K562 (cell line): ENCODE results near the gene EYA2. TPM values are rescaled to one million over a fixed set of nuclear protein-coding genes. Genes with fewer than 3 reads are reported as not detected.

Source experiments
- ATAC-seq: fragments of 200-7000 bp; cut with Tn5 transposase; 3 replicates; pipeline ENCODE4 v1.9.1; 2020; ENCODE audit warnings: moderate library complexity
- BruUV-seq: library from RNA; stranded (reverse); fragments of 400-500 nt; replicated peaks from 2 replicates; lab custom pipeline; 2021; lab: Mats Ljungman, UMichigan
- CTCF ChIA-PET: fragments of 300-600 bp; formaldehyde crosslinking; extraction: SDS; loops from one replicate; lab custom pipeline; 2021; ENCODE audit warnings: low intra/inter-chr PET ratio; lab: Yijun Ruan, JAX
- POLR2A ChIA-PET: fragments of 300-600, 350-650 bp; sonication (Branson Sonifier 250); formaldehyde crosslinking; extraction: SDS; loops from one replicate; lab custom pipeline; 2021; ENCODE audit warnings: antibody characterized with exemption, inconsistent platforms; lab: Yijun Ruan, JAX
- DNase-seq, 4 experiments: peaks; one replicate each; pipeline versions ENCODE4 v3.0.0 to v3.0.0-alpha.2; 2011 to 2018; ENCODE audit warnings: low spot score in 3 of 4, mixed read lengths in 3 of 4; ENCODE audit errors: extremely low read depth in 1 of 4
- FAIRE-seq: peaks from 2 replicates; lab custom pipeline; 2011; peaks lifted over from hg19 to GRCh38; lab: Jason Lieb, UNC
- H2AFZ ChIP-seq: 2 replicates; pipeline ENCODE4 v1.6.0; 2011; ENCODE audit warnings: low read depth, low read length, control low read depth, inconsistent platforms
- H3K27ac ChIP-seq: fragments of 200-600 bp; 3 replicates; pipeline ENCODE4 v1.8.0; 2011; ENCODE audit warnings: low read depth, mild to moderate bottlenecking, control low read depth, inconsistent platforms, low read length, moderate library complexity, mixed read lengths; ENCODE audit errors: extremely low read depth
- H3K27me3 ChIP-seq, 2 experiments: fragments of 300-600 bp in 1 of 2; 2 replicates in 1 of 2; 3 replicates in 1 of 2; pipeline versions ENCODE4 v1.6.0 to v1.8.0; 2011; ENCODE audit warnings: inconsistent platforms in 2 of 2, low read length in 2 of 2, mild to moderate bottlenecking in 1 of 2, mixed read lengths in 1 of 2, moderate library complexity in 1 of 2; ENCODE audit not compliant: control insufficient read depth in 2 of 2, insufficient read depth in 2 of 2
- H3K36me3 ChIP-seq: fragments of 300-600 bp; 3 replicates; pipeline ENCODE4 v1.8.0; 2011; ENCODE audit warnings: mild to moderate bottlenecking, low read length, inconsistent platforms; ENCODE audit not compliant: control insufficient read depth, insufficient read depth
- H3K4me1 ChIP-seq, 2 experiments: fragments of 200-600 bp in 1 of 2; replicated peaks in 1 of 2; 2 replicates in 1 of 2; 3 replicates in 1 of 2; pipeline versions ENCODE4 v1.5.1 to v1.8.0; 2011; ENCODE audit warnings: inconsistent platforms in 2 of 2, low read length in 2 of 2, mild to moderate bottlenecking in 1 of 2, mixed read lengths in 1 of 2, moderate library complexity in 1 of 2; ENCODE audit not compliant: control insufficient read depth in 2 of 2, insufficient read depth in 2 of 2
- H3K4me2 ChIP-seq: 2 replicates; pipeline ENCODE4 v1.6.1; 2011; ENCODE audit warnings: low read length, control low read depth, inconsistent platforms, mixed read lengths; ENCODE audit not compliant: insufficient read depth
- H3K4me3 ChIP-seq: fragments of 200-600 bp; sonication (generic), shearing (Covaris generic); 2 replicates; pipeline ENCODE4 v1.5.1; 2016; ENCODE audit warnings: control low read depth, inconsistent platforms
- H3K79me2 ChIP-seq: fragments of 200-600 bp; 3 replicates; pipeline ENCODE4 v1.8.0; 2011; ENCODE audit warnings: low read length, inconsistent platforms; ENCODE audit not compliant: control insufficient read depth, insufficient read depth
- H3K9ac ChIP-seq, 2 experiments: 2 replicates each; pipeline versions ENCODE4 v1.6.0 to v1.6.1; 2011; ENCODE audit warnings: low read depth in 2 of 2, low read length in 2 of 2, control low read depth in 1 of 2, inconsistent platforms in 1 of 2, mild to moderate bottlenecking in 1 of 2, mixed read lengths in 1 of 2; ENCODE audit not compliant: insufficient read depth in 1 of 2
- H3K9me1 ChIP-seq: one replicate; pipeline ENCODE4 v1.6.0; 2011; ENCODE audit warnings: inconsistent platforms, mild to moderate bottlenecking, low read length, moderate library complexity; ENCODE audit not compliant: control insufficient read depth, insufficient read depth
- H3K9me3 ChIP-seq: replicated peaks from 2 replicates; pipeline ENCODE4 v1.5.1; 2011; ENCODE audit warnings: low read depth, low read length, inconsistent platforms; ENCODE audit not compliant: control insufficient read depth, insufficient read depth
- H4K20me1 ChIP-seq: replicated peaks from 2 replicates; pipeline ENCODE4 v1.6.1; 2011; ENCODE audit warnings: low read length, inconsistent platforms, mixed read lengths; ENCODE audit not compliant: control insufficient read depth, insufficient read depth
- BCL6 ChIP-seq: fragments of 250-450 bp; sonication (Bioruptor Pico); IDR thresholded peaks from 2 replicates; pipeline ENCODE4 v1.4.0; 2020
- CBX1 ChIP-seq: sonication (generic); IDR thresholded peaks from 2 replicates; pipeline ENCODE4 v1.6.1; 2016; ENCODE audit warnings: antibody characterized with exemption, low read depth, mild to moderate bottlenecking
- FOXA1 ChIP-seq: fragments of 450-650 bp; IDR thresholded peaks from 2 replicates; pipeline ENCODE4 v1.6.1; 2016; ENCODE audit warnings: mild to moderate bottlenecking, borderline replicate concordance
- MCM2 ChIP-seq: fragments of 450-650 bp; IDR thresholded peaks from 2 replicates; pipeline ENCODE4 v1.6.1; 2017; ENCODE audit warnings: low read depth, mild to moderate bottlenecking
- NFRKB ChIP-seq: fragments of 450-650 bp; IDR thresholded peaks from 2 replicates; pipeline ENCODE4 v1.6.1; 2016; ENCODE audit warnings: low read depth
- SREBF2 ChIP-seq: sonication (generic); formaldehyde crosslinking; IDR thresholded peaks from 2 replicates; pipeline ENCODE4 v1.4.0; 2020; ENCODE audit warnings: mild to moderate bottlenecking, missing genetic modification reagents
- ZBTB1 ChIP-seq: sonication (generic); formaldehyde crosslinking; IDR thresholded peaks from 2 replicates; pipeline ENCODE4 v1.8.1; 2023; ENCODE audit warnings: missing genetic modification reagents, low read depth, mild to moderate bottlenecking, borderline replicate concordance
- ZNF408 ChIP-seq: fragments of 250-450 bp; sonication (Bioruptor Pico); IDR thresholded peaks from 2 replicates; pipeline ENCODE4 v1.4.0; 2020; ENCODE audit warnings: low read depth, mild to moderate bottlenecking, moderate library complexity
- ZNF780A ChIP-seq: fragments of 250-450 bp; sonication (Bioruptor Pico); IDR thresholded peaks from 2 replicates; pipeline ENCODE4 v1.5.0; 2021; ENCODE audit warnings: mild to moderate bottlenecking
- WGBS: fragments of 100-300 bp; shearing (Covaris generic); methylation state at CpG from one replicate; pipeline ENCODE4 v1.1.6; 2016; ENCODE audit warnings: low coverage, mixed read lengths; ENCODE audit not compliant: insufficient coverage; ENCODE audit errors: missing lambda C conversion rate; 5-methylcytosine and 5-hydroxymethylcytosine counted together
- in situ Hi-C: fragments of 300-500 bp; cut with MboI; formaldehyde crosslinking; loops from 4 replicates; pipeline ENCODE4 v1.15.0; 2018; ENCODE audit warnings: inconsistent platforms, mixed read lengths
- intact Hi-C: fragments of 100-400 bp; cut with micrococcal nuclease; formaldehyde crosslinking; loops from 2 replicates; pipeline ENCODE4 v1.14.2; 2022
- polyA plus RNA-seq, 8 experiments: library from polyadenylated mRNA; depleted of rRNA in 4 of 8; stranded (reverse) in 5 of 8; unstranded in 3 of 8; fragments of >200 nt; fragmentation: Nextera tagmentation in 2 of 8; fragmentation: Illumina TruSeq in 1 of 8; extraction: Ambion mirVana in 2 of 8; extraction: Trizol in 1 of 8; gene quantifications; 2 replicates each; pipeline versions ENCODE4 v1.2.1 to v1.2.3, GENCODE V29; 2011 to 2014; ENCODE audit warnings: inconsistent platforms in 1 of 8, missing spikeins in 1 of 8
- total RNA-seq, 7 experiments: library from RNA; depleted of rRNA in 6 of 7; stranded (reverse); fragments of >200 nt in 6 of 7; fragmentation: Illumina TruSeq in 2 of 7; extraction: Trizol in 2 of 7; gene quantifications; 2 replicates each; pipeline versions ENCODE4 v1.2.1 to v1.2.3, GENCODE V29; 2011 to 2021; ENCODE audit warnings: low replicate concordance in 1 of 7
- TF ChIP-seq, protein P1 (sequence below): fragments of 250-450 bp; sonication (Bioruptor Pico); IDR thresholded peaks from 2 replicates; pipeline ENCODE4 v1.5.0; 2021
- TF ChIP-seq, protein P2 (sequence below): fragments of 250-450 bp; sonication (Bioruptor Pico); IDR thresholded peaks from 2 replicates; pipeline ENCODE4 v1.8.0; 2021; ENCODE audit warnings: mild to moderate bottlenecking, moderate library complexity
- TF ChIP-seq, protein P3 (sequence below): fragments of 450-650 bp; formaldehyde crosslinking; IDR thresholded peaks from 2 replicates; pipeline ENCODE4 v1.4.0; 2022; ENCODE audit warnings: missing genetic modification characterization

The EYA2 gene
- total and polyA plus RNA-seq, 9 of the 15 experiments (the other 6 are each of a cell fraction or from before 2014, with no cell fraction given), result 0.03 TPM; not detected in 8

DNA sequence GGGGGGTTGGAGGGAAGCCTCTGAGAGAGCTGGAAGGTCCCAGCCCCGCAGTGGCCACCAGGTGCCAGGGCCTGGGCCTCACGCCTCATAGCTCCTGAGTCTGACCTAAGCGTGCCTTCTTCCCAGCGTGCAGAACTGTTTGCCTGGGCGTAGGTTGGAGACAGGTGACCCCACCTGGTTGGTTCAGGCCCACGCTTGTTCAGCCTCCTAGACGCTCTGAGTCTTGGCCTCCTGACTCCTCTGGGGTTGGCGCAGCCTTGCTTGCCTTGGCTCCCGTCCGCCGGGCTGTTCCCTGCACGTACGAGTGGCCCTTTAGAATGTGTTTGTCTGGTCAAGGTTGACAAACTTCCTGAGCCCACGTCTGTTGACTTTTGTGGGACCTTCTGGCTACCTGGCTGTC lies 70.8 kb downstream of the EYA2 start:
- no TSS peak for BruUV-seq
- no peaks in the 10 kb centered on the region for H3K4me1 ChIP-seq
- WGBS, result 3% methylated on average over 14 of the region's 14 CpGs
- DNase-seq (no peak), ATAC-seq (no peak), FAIRE-seq (no peak)
- intact Hi-C loops, result no loop called here
- ChIA-PET CTCF (no interaction called here), POLR2A (interaction anchor here (0.6 to 0.7 kb wide), 2 partner anchors 34 to 218 kb away, joined by 3 read pairs; no protein-coding TSS in a partner anchor)
- no peaks in the 10 kb centered on the region for H3K36me3 ChIP-seq
- no peaks in the 10 kb centered on the region; the same call in 1 of the 2 replicates for H3K9me3 ChIP-seq
- TF ChIP-seq SREBF2 (no peak), ZBTB1 (CRISPR knock-in tag) (no peak), MCM2 (no peak), BCL6 (no peak), NFRKB (no peak), ZNF408 (CRISPR knock-in tag) (no peak), FOXA1 (no peak), ZNF780A (CRISPR knock-in tag) (no peak), CBX1 (no peak)
- TF ChIP-seq, protein P1, sequence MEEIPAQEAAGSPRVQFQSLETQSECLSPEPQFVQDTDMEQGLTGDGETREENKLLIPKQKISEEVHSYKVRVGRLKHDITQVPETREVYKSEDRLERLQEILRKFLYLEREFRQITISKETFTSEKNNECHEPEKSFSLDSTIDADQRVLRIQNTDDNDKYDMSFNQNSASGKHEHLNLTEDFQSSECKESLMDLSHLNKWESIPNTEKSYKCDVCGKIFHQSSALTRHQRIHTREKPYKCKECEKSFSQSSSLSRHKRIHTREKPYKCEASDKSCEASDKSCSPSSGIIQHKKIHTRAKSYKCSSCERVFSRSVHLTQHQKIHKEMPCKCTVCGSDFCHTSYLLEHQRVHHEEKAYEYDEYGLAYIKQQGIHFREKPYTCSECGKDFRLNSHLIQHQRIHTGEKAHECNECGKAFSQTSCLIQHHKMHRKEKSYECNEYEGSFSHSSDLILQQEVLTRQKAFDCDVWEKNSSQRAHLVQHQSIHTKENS, result no peak
- TF ChIP-seq, protein P2, sequence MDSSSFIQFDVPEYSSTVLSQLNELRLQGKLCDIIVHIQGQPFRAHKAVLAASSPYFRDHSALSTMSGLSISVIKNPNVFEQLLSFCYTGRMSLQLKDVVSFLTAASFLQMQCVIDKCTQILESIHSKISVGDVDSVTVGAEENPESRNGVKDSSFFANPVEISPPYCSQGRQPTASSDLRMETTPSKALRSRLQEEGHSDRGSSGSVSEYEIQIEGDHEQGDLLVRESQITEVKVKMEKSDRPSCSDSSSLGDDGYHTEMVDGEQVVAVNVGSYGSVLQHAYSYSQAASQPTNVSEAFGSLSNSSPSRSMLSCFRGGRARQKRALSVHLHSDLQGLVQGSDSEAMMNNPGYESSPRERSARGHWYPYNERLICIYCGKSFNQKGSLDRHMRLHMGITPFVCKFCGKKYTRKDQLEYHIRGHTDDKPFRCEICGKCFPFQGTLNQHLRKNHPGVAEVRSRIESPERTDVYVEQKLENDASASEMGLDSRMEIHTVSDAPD (CRISPR knock-in tag), result no peak
- TF ChIP-seq, protein P3, sequence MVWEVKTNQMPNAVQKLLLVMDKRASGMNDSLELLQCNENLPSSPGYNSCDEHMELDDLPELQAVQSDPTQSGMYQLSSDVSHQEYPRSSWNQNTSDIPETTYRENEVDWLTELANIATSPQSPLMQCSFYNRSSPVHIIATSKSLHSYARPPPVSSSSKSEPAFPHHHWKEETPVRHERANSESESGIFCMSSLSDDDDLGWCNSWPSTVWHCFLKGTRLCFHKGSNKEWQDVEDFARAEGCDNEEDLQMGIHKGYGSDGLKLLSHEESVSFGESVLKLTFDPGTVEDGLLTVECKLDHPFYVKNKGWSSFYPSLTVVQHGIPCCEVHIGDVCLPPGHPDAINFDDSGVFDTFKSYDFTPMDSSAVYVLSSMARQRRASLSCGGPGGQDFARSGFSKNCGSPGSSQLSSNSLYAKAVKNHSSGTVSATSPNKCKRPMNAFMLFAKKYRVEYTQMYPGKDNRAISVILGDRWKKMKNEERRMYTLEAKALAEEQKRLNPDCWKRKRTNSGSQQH (CRISPR knock-in tag), result no peak
- H3K79me2 ChIP-seq, result no peaks in the 10 kb centered on the region
- H3K9me1 ChIP-seq, result no peaks in the 10 kb centered on the region
- H3K27ac ChIP-seq, result no peak overlapping the region
- H3K27me3 ChIP-seq, result peaks cover 24 to 62% of the 10 kb centered on the region in 2 experiments
- H3K4me3 ChIP-seq, result no peak overlapping the region
- in situ Hi-C loops, result no loop called here
- H3K9ac ChIP-seq, result peak overlapping the region in 1 of 2 experiments; percentile 13; a peak in 1 of 4 replicates
- H3K4me2 ChIP-seq, result no peak overlapping the region
- no peaks in the 10 kb centered on the region for H4K20me1 ChIP-seq
- no peak overlapping the region for H2AFZ ChIP-seq
